HCT116 (cell line): ENCODE results near the gene MTHFSD. TPM values are rescaled to one million over a fixed set of nuclear protein-coding genes. Genes with fewer than 3 reads are reported as not detected.

Experiments
- ATAC-seq: fragments of 200-7000 bp; cut with Tn5 transposase; 2 replicates; pipeline ENCODE4 v1.9.1; 2020; ENCODE audit warnings: mild to moderate bottlenecking, moderate library complexity
- BruUV-seq: library from RNA; stranded (reverse); fragments of 400-500 nt; replicated peaks from 2 replicates; lab custom pipeline; 2021; lab: Mats Ljungman, UMichigan
- CTCF ChIA-PET: fragments of 300-600 bp; sonication (Branson Sonifier 250); formaldehyde crosslinking; loops from one replicate; lab custom pipeline; 2021; ENCODE audit warnings: antibody characterized with exemption; lab: Charles Lee
- POLR2A ChIA-PET: fragments of 300-600, 350-600 bp; sonication (Branson Sonifier 250); formaldehyde crosslinking; loops from one replicate; lab custom pipeline; 2021; ENCODE audit warnings: antibody characterized with exemption; lab: Charles Lee
- RAD21 ChIA-PET, 2 experiments: fragments of 300-600 bp; sonication (Branson Sonifier 250); formaldehyde crosslinking; loops; one replicate each; lab custom pipeline; 2023; ENCODE audit warnings: low total read pairs in 2 of 2; ENCODE audit not compliant: uncharacterized antibody in 2 of 2, unreplicated experiment in 2 of 2, low non-redundant PET in 1 of 2; lab: Charles Lee
- DNase-seq: peaks from one replicate; pipeline ENCODE4 v3.0.0-alpha.2; 2010; ENCODE audit warnings: low read depth, low spot score
- H2AFZ ChIP-seq: fragments of 200-600 bp; shearing (Covaris generic), sonication (generic); 2 replicates; pipeline ENCODE4 v1.6.1; 2017; ENCODE audit warnings: low read depth, mixed run types, mixed read lengths, antibody characterized with exemption, low read length; ENCODE audit not compliant: poor library complexity, severe bottlenecking
- H3K27ac ChIP-seq: 2 replicates; pipeline ENCODE4 v1.5.1; 2012; ENCODE audit warnings: low read depth, low read length
- H3K27me3 ChIP-seq: fragments of 200-600 bp; sonication (generic); 2 replicates; pipeline ENCODE4 v1.6.1; 2016; ENCODE audit warnings: mixed run types, low read length, mixed read lengths; ENCODE audit not compliant: insufficient read depth
- H3K36me3 ChIP-seq, 2 experiments: fragments of 200-500 bp in 1 of 2; fragments of 200-600 bp in 1 of 2; sonication (Bioruptor generic) in 1 of 2; sonication (generic) in 1 of 2; 2 replicates each; pipeline versions ENCODE4 v1.5.1 to v1.6.1; 2014 to 2016; ENCODE audit warnings: low read length in 2 of 2, inconsistent platforms in 1 of 2, mixed read lengths in 1 of 2, mixed run types in 1 of 2; ENCODE audit not compliant: insufficient read depth in 2 of 2, control insufficient read depth in 1 of 2
- H3K4me1 ChIP-seq, 2 experiments: fragments of 200-600 bp in 1 of 2; sonication (generic) in 1 of 2; 2 replicates each; pipeline versions ENCODE4 v1.5.1 to v1.6.1; 2012 to 2017; ENCODE audit warnings: low read length in 2 of 2, inconsistent platforms in 1 of 2, mild to moderate bottlenecking in 1 of 2, mixed read lengths in 1 of 2, mixed run types in 1 of 2, moderate library complexity in 1 of 2; ENCODE audit not compliant: insufficient read depth in 2 of 2, control insufficient read depth in 1 of 2
- H3K4me2 ChIP-seq: fragments of 200-600 bp; sonication (generic); 2 replicates; pipeline ENCODE4 v1.6.1; 2017; ENCODE audit warnings: mixed run types, low read length, mixed read lengths
- H3K4me3 ChIP-seq, 2 experiments: fragments of 200-600 bp in 1 of 2; sonication (generic) in 1 of 2; replicated peaks in 1 of 2; 2 replicates each; pipeline ENCODE4 v1.5.1; 2011 to 2016; ENCODE audit warnings: low read length in 2 of 2, control low read depth in 1 of 2, low read depth in 1 of 2, mild to moderate bottlenecking in 1 of 2, mixed read lengths in 1 of 2, mixed run types in 1 of 2
- H3K79me2 ChIP-seq: fragments of 200-600 bp; sonication (generic); 2 replicates; pipeline ENCODE4 v1.6.1; 2017; ENCODE audit warnings: mild to moderate bottlenecking, mixed run types, low read length, moderate library complexity, mixed read lengths; ENCODE audit not compliant: insufficient read depth
- H3K9ac ChIP-seq: fragments of 200-600 bp; sonication (generic); 2 replicates; pipeline ENCODE4 v1.6.1; 2016; ENCODE audit warnings: low read length, mixed read lengths
- H3K9me2 ChIP-seq: fragments of 200-600 bp; sonication (generic), shearing (Covaris generic); 2 replicates; pipeline ENCODE4 v1.6.1; 2017; ENCODE audit warnings: mixed run types, mild to moderate bottlenecking, moderate library complexity; ENCODE audit not compliant: insufficient read depth
- H3K9me3 ChIP-seq, 2 experiments: fragments of 200-500 bp in 1 of 2; fragments of 200-600 bp in 1 of 2; sonication (Bioruptor generic) in 1 of 2; sonication (generic) in 1 of 2; 2 replicates each; pipeline ENCODE4 v1.6.1; 2014 to 2017; ENCODE audit warnings: low read length in 2 of 2, mixed read lengths in 2 of 2, inconsistent platforms in 1 of 2, low read depth in 1 of 2, mild to moderate bottlenecking in 1 of 2, mixed run types in 1 of 2, moderate library complexity in 1 of 2; ENCODE audit not compliant: control insufficient read depth in 1 of 2, insufficient read depth in 1 of 2
- H4K20me1 ChIP-seq: fragments of 200-600 bp; sonication (generic), shearing (Covaris generic); 2 replicates; pipeline ENCODE4 v1.6.1; 2017; ENCODE audit warnings: mixed run types, mild to moderate bottlenecking, moderate library complexity; ENCODE audit not compliant: insufficient read depth
- ATF3 ChIP-seq: IDR thresholded peaks from 2 replicates; pipeline ENCODE4 v1.6.1; 2012
- CEBPB ChIP-seq: IDR thresholded peaks from 2 replicates; pipeline ENCODE4 v1.6.1; 2012; ENCODE audit warnings: low read depth
- CTCF ChIP-seq, 3 experiments: fragments of 200-600 bp in 1 of 3; sonication (generic) in 1 of 3; IDR thresholded peaks in 2 of 3; conservative IDR thresholded peaks in 1 of 3; 2 replicates each; pipeline ENCODE4 v1.5.1; 2012 to 2017; ENCODE audit warnings: low read depth in 2 of 3, low read length in 2 of 3, antibody characterized with exemption in 1 of 3, borderline replicate concordance in 1 of 3, control low read depth in 1 of 3, mild to moderate bottlenecking in 1 of 3, mixed read lengths in 1 of 3, mixed run types in 1 of 3, moderate library complexity in 1 of 3; ENCODE audit not compliant: insufficient read depth in 1 of 3
- EGR1 ChIP-seq: IDR thresholded peaks from 2 replicates; pipeline ENCODE4 v1.6.1; 2012; ENCODE audit warnings: low read depth
- ELF1 ChIP-seq: IDR thresholded peaks from 2 replicates; pipeline ENCODE4 v1.6.1; 2012; ENCODE audit warnings: low read depth, borderline replicate concordance
- EZH2phosphoT487 ChIP-seq: fragments of 200-600 bp; IDR thresholded peaks from 2 replicates; pipeline ENCODE4 v1.6.1; 2018; ENCODE audit warnings: antibody characterized with exemption, borderline replicate concordance
- FOSL1 ChIP-seq: IDR thresholded peaks from 2 replicates; pipeline ENCODE4 v1.6.1; 2012; ENCODE audit warnings: low read depth
- POLR2AphosphoS5 ChIP-seq: IDR thresholded peaks from 2 replicates; pipeline ENCODE4 v1.6.1; 2011; ENCODE audit warnings: mild to moderate bottlenecking, low read depth, low read length, moderate library complexity
- RAD21 ChIP-seq: IDR thresholded peaks from 2 replicates; pipeline ENCODE4 v1.6.1; 2012; ENCODE audit warnings: low read depth, mild to moderate bottlenecking
- REST ChIP-seq: IDR thresholded peaks from 2 replicates; pipeline ENCODE4 v1.6.1; 2012; ENCODE audit warnings: low read depth
- SP1 ChIP-seq: IDR thresholded peaks from 2 replicates; pipeline ENCODE4 v1.6.1; 2012; ENCODE audit warnings: low read depth
- SRF ChIP-seq: IDR thresholded peaks from 2 replicates; pipeline ENCODE4 v1.6.1; 2012; ENCODE audit warnings: low read depth
- TCF7L2 ChIP-seq: IDR thresholded peaks from 2 replicates; pipeline ENCODE4 v1.7.0; 2011; ENCODE audit warnings: borderline replicate concordance, inconsistent platforms; ENCODE audit not compliant: insufficient read depth, insufficient read length; ENCODE audit errors: extremely low read depth
- YY1 ChIP-seq: IDR thresholded peaks from 2 replicates; pipeline ENCODE4 v1.6.1; 2011; ENCODE audit warnings: low read length, low read depth, moderate library complexity, mild to moderate bottlenecking; ENCODE audit not compliant: insufficient replicate concordance; ENCODE audit errors: extremely low read depth
- intact Hi-C: fragments of 100-400 bp; cut with micrococcal nuclease; formaldehyde crosslinking; loops from 2 replicates; pipeline ENCODE4 v1.10.0; 2022
- total RNA-seq: library from RNA; stranded (reverse); gene quantifications from one replicate; pipeline ENCODE4 v1.2.1, GENCODE V29; 2021; ENCODE audit not compliant: unreplicated experiment

MTHFSD gene
- total RNA-seq, 1 experiment from 2014 or later: 33.1 TPM

- TF ChIP-seq REST (no peak), EZH2phosphoT487 (no peak), TCF7L2 (no peak), SP1 (no peak), EGR1 (no peak)
These were observed 42.1 kb downstream of the MTHFSD start (continued) for GRCh38 chr16:86512860-86513470.

- H2AFZ ChIP-seq: no peak overlapping the region
- DNase-seq (no peak), ATAC-seq (no peak)
- no peaks in the 10 kb centered on the region for H3K27me3 ChIP-seq
- no peak overlapping the region for H3K4me2 ChIP-seq
- no peak overlapping the region for H3K27ac ChIP-seq
- intact Hi-C loops: no loop called here
- CTCF ChIA-PET: interaction anchor here (1.0 kb wide), 1 partner anchor 260 kb away, joined by 4 read pairs; no protein-coding TSS in a partner anchor
- H3K9me3 ChIP-seq: no peaks in the 10 kb centered on the region
- no peak overlapping the region for H3K9ac ChIP-seq
- POLR2A ChIA-PET: no interaction called here
- RAD21 ChIA-PET: no interaction called here
- no peaks in the 10 kb centered on the region for H3K9me2 ChIP-seq
- no peaks in the 10 kb centered on the region for H4K20me1 ChIP-seq
- BruUV-seq: no TSS peak
- H3K79me2 ChIP-seq: no peaks in the 10 kb centered on the region
- peaks cover 7 to 16% of the 10 kb centered on the region in 2 experiments for H3K4me1 ChIP-seq
- no peak overlapping the region for H3K4me3 ChIP-seq
- H3K36me3 ChIP-seq: no peaks in the 10 kb centered on the region
- no peak for TF ChIP-seq ATF3
- TF ChIP-seq YY1: no peak
- TF ChIP-seq POLR2AphosphoS5: no peak
- no peak for TF ChIP-seq FOSL1
- no peak for TF ChIP-seq ELF1
- no peak for TF ChIP-seq EZH2phosphoT487
- TF ChIP-seq REST: no peak
- TF ChIP-seq CTCF (IDR thresholded peaks at IDR 0.05 in 2 of 3, conservative IDR thresholded peaks at IDR 0.05 in 1 of 3; ENCODE audit: borderline replicate concordance in 1 of 3, insufficient read depth in 1 of 3, low read depth in 2 of 3, low read length in 2 of 3): no peak
- no peak for TF ChIP-seq TCF7L2
- TF ChIP-seq CEBPB: no peak
- TF ChIP-seq SP1: no peak
- TF ChIP-seq RAD21: no peak
- no peak for TF ChIP-seq SRF
These were observed 42.7 kb downstream of the MTHFSD start for GRCh38 chr16:86512301-86512859.
